ENCODE data around the gene SLC36A3.

SLC36A3 gene

DNA sequence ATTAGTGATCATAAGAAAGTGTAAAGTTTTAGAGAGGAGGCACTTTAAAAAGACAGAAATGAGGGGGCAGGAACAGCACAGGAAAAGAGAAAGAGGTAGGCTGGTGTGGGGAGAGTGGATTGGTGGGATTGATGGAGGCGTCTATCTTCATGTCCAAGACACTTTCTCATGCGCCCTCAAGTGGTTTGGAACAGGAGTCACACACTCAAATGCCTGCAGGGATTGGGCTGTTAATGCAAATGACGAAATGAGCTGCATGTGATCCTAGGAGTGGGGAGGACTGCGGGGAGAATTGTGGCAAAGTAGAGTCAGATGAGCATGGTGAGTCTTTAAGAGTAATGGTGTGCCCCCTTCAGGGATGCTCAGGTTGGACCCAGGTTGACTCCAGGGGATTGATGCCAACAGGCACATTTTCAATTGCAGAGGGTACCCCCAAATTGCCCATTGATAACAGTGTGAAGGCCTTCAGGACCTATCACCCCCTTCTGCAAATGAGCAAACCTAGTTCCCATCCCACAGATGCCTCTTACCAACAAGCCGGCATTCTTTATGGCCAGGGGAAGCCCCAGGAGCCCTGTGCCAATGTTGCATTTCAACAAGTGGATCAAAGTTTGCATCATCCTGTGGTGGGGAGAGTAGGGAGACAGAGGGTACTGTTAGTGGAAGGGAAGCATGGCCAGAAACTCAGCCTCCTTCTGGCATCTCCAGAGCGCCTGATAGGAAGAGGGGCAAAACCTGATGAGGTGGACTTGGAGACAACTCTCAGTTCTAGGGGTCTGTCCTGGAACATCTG lies 5.3 kb downstream of the SLC36A3 start:
- peak; percentile 65 for DNase-seq (ENCODE audit: low read depth)

DNA sequence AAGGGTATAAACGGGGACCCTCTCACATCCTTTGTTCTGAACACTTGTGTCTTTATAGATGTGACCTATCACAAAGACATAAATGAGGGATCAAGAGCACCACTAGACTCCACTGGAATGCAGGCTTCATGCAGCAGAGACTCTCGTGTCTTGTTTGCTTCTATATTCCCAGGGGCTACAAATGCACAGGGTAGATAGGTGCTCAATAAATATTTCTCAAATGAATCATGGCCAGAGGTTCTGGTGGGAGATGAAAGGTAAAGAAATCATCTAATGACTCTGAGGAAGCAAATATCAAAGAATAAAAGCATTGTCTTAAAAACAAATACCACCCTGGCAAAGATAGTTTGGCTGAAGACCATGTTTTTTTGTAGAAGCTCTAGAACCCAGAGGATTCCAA lies 6.6 kb downstream of the SLC36A3 start:
- no peak for DNase-seq (ENCODE audit: low read depth)

DNA sequence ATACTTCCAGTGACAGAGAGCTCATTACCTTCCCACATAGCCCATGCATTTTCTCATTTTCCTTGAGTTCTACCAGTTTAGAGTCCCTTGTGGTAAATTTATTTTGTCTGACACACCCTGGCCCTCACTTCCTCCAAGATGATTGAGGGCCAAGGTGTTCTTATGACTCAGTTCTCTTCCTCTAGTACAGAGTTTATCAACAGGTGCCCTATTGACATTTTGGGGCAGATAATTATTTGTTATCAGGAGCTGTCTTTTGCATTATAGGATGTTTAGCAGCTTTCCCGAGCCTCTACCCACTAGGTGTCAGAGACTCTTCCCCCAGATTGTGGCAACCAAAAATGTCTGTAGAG lies 7.1 kb downstream of the SLC36A3 start:
- no peak for DNase-seq (ENCODE audit: low read depth)

DNA sequence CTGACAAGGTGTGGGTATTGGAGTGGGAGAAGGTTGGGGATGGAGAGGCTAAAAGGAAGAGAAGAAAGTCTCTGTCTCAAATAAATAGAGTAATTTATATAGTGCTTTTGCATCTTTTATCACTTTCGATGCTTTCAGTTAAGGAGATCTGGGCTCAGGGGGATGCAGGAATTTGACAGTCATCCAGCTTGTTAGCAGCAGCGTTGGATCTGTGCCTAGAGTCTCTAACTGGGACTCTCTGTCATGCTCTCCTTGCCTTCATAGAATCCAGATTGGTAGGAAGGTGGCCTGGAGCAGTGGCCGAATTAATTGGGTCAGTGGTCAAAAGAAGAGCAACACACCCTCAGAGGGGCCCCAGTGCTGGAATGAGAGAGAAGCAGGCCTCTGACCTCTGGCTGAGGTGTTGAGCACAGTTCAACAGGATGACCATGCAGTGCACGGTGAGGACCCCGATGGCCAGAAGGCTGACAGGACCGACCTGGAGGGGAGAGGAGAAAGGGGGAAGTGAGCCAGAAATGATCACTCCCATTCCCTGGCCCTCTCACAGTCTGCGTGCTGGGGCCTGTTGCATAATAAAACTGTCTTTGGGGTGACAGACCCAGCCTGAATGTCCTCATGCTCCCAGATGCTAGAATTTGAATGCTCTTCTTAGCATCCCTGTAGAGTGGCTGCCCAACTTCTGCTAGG lies 7.6 kb downstream of the SLC36A3 start:
- DNase-seq (ENCODE audit: low read depth): no peak

DNA sequence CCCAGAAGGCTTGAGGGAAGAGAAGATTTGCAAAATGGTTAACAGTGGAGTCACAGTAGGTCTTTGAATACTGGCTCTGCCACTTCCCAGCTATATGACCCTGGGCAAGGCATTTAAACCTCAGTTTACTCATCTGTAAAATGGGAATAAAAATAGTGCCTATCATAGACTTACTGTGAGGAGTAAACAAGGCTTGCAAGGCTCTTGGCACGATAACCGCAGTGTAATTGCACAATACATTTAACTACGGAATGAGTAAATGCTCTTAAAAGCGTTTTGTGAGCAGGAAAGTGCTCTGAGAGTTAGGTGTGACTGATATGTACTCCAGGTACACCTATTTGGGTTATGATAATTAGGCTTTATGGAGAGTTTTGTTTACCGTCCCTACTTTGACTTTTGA lies 8.4 kb downstream of the SLC36A3 start:
- DNase-seq (ENCODE audit: low read depth): peak; percentile 19

DNA sequence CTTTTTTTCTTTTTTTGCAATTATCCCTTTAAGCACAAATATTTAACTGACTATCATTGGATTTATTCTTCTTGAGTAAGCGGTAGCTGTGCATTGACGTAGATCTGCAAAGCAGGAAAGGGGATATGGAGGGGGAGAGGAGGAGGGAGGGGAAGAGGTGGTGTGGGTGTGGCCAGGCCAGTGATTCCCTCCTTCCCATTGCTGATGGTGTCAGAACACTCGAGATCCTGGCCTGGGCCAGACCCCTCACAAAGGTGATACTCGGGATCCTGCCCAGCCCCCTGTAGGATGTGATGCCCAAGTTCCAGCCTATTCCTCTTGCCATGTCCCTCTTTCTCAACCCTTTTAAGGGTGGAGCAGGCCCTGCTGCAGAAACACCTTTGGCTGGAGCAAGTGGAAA lies 9.9 kb downstream of the SLC36A3 start:
- DNase-seq (ENCODE audit: low read depth): no peak

DNA sequence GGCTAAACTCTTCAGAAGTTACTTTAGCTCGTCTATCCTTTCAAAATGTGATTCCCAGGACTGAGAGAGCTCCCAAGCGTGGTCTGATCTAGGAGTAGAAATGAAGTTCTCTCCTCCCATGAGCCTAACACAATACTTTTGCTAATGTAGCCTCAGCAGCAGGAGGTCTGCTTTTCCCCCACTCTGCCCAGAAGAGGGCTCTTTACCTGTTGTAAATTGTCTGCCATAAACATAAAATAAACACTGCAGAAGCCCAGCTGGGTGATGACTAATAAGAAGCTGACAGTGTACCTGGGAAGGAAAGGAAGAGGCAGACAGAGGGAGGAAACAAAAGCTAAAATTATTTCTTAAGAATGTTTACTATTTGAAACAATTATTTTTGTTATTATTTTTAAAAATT lies 15.4 kb downstream of the SLC36A3 start:
- DNase-seq (ENCODE audit: low read depth): no peak

DNA sequence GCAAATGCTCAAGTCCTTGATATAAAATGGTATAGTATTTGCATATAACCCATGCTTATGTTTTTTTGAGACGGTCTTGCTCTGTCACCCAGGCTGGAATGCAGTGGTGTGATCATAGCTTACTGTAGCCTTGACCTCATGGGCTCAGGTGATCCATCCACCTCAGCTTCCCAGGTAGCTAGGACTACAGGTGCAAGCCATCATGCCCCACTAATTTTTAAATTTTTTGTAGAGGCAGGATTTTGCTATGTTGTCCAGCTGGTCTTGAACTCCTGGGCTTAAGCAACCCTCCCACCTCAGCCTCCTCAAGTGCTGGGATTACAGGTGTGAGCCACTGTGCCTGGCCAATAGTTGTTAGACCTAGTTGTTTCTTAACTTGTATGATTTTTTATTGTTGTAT lies 17.3 kb downstream of the SLC36A3 start:
- DNase-seq (ENCODE audit: low read depth): no peak

DNA sequence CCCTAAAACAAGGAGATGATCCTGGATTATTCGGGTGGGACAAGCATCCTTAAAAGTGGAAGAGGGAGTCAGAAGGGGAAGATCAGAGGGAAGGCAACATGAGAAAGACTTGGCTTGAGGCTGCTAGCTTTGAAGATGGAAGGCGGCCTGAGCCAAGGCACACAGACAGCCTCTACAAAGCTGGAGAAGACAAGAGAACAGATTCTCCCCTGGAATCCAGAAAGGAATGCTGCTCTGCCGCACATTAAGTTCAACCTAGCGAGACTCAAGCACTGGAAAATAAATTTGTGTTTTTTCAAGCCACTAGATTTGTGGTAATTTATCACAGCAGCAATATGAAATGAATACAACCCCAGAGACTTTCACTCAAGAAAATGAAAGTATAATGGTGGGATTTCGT lies 17.9 kb downstream of the SLC36A3 start:
- no peak for DNase-seq (ENCODE audit: low read depth)

DNA sequence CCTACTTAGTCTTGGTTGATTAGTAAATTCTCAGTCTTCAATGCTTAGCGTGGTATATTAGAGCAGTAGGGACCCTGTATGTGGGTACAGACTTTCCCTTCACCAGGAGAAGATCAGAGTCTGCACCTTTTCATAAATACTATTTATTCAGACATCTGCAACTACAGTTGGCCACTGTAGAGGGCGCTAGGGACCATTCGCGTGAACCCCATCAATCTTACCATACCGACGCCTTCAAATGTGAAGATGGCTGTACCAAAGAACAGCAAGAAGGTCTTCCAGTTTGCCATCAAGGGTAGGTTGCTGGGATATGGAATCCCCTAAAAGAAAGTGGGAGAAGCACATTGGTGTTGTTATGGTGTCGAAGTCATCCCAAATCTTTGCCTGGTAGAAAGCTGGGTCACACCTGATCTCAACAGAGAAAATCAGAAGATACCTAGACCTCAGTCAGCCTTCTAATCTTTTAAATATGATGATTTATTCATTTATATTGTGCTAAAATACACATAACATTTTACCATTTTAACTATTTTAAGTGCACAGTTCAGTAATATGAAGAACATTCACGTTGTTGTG lies 19.1 kb downstream of the SLC36A3 start:
- no peak for DNase-seq (ENCODE audit: low read depth)

DNA sequence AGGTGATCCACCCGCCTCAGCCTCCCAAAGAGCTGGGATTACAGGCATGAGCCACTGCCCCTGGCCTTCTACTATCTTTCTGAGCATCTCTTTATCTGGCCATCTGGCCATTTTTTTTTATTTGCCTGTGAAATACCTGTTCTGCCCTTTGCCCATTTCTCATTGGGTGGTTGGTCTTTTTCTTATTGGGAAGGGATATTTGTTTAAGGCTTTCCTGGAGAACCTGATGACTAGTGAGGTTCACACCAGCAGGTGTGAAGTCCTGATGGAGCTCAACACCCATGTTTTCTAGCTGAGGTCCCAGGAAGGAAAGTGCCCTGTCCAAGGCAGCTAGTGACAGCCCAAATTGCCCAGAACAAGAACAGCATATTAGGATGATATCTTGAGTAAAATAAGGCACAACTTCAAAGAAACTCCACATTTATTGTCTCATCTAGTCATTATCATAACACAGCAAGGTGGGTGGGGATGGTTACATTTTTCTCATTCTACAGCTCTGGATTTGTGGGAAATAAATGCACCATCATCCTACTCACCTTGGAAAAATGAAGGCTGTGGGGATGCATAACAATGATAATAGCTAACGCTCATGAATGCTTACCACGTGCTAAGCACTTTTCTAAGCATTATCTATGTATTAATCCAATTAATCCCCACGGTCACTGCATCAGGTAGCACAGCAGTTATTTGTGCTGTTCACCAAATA lies 20.3 kb downstream of the SLC36A3 start:
- no peak for DNase-seq (ENCODE audit: low read depth)

DNA sequence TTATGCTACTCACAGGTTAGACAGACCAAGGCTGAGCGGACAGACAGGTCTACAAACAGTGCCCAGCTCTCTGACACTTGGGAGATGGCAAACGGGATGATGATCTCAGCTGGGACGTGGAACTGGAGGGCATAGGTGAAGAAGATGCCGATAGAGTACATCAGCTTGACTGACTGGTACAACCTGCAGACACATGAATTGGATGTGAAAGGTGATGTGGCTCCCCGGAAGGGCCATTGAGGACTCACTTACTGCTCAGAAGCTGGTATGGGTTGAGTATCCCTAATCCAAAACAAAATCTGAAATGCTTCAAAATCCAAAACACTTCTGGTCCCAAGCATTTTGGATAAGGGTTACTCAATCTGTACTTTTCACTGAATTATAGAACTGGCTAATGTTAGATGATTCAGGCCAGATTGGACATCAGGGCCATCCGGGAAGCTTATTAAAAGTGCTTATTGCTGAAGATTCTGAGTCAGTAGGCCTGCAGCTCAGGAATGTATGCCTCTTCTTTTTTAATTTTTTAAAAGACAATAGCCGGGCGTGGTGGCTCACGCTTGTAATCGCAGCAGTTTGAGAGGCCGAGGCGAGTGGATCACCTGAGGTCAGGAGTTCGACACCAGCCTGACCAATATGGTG lies 22.4 kb downstream of the SLC36A3 start:
- no peak for DNase-seq (ENCODE audit: low read depth)

DNA sequence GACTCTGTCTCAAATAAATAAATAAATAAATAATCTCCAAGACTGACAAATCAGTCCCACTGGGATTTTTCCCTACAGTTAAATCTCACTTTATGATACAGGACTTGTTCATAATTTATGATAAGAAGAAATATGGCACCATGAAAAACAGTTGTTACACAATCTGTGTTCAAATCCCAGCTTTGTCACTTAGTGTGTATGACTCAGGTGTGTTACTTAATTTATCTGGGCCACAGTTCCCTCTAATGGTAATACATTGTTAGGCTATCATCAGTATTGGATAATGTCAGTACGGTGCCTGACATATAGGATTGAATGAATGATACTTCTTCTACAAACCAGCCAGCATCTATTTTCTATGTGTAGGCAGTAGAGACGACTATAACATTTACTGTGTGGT lies 23.1 kb downstream of the SLC36A3 start:
- peak; percentile 12 for DNase-seq (ENCODE audit: low read depth)

DNA sequence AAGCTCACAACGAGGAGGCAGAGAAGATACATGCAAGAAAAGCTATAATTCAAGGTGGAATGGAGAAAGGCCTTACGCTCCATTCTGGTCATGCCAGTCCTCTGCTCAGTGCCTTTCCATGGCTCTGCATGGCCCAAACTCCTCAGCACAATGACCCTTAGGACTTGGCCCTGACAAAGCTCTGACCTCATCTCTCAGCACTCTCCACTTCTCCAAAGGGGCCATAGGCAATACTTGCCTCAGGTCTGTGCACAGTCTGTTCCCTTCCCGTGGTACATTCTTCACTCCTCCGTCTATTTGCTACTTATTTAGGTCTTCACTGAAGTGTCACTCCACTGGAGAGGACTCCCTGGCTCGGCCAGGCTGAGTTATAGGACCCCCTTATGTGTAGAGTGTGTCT lies 24.7 kb downstream of the SLC36A3 start:
- DNase-seq (ENCODE audit: low read depth): no peak

DNA sequence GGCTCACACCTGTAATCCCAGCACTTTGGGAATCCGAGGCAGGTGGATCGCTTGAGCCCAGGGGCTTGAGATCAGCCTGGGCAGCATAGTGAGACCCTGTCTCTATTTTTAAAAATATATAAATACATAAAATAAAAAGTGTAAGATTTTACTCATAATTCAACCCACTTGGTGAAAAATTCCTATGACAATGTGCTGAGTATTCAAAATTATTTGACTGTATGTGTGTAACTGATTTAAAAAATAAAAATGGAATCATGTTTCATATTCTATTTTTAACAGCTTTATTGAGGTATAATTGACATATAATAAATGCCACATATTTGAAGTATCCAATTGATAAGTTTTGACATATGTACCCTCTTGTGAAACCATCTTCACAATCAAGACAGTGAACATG lies 27.8 kb downstream of the SLC36A3 start:
- DNase-seq (ENCODE audit: low read depth): no peak

DNA sequence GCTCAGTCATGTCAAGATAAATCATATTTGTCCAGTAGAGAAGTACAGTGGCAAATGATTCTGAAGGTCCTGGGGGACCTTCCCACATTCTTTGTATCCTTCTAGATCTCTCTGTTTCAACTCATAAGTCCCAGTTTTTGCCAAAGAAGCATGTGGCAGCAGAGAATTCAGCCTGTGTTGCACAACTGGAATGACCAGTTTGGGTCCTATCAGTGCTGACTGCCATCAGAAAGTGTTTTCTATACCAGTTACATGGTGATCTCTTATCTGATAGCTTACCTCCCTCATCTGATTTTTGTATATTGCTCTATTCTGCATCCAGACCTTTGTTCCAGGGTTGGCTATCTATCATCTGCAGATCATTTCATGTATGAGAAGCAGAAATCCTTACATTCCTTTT lies 28.9 kb downstream of the SLC36A3 start:
- DNase-seq (ENCODE audit: low read depth): no peak

DNA sequence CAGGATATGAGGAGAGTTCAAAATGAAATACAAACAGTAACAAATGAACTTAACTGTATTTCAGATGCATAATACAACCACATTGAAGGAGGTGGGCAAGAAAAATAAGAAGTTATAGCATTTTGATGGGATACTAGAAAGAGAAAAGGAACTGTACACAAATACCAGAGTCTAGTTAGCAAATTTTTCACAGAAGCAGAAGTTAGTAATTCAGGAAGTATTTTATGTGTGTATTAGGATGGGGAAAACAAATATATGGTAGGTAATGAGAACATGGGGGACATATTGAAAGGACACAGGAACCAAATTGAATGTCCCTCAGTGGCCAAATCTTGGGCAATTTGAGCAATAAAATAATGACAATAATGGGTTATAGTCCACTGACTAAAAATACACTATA lies 32.2 kb downstream of the SLC36A3 start:
- no peak for DNase-seq (ENCODE audit: low read depth)

DNA sequence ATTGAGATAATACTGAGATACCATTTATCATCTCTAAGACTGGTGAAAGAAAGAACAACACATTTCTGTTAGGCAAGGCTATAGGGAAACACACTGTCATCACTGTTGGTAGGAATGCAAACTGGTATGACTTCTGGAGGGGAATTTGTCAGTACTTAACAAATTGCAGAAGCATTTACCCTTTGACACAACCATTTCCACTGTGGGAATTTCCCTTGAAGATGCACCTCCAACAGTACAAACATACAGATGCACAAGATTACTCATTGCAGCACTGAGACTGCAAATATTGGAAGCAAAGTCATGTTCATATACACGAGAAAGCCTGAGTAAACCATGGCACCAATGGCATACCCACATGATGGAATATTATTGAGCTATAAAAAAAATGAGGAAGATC lies 33.0 kb downstream of the SLC36A3 start:
- peak; percentile 50 for DNase-seq (ENCODE audit: low read depth)

DNA sequence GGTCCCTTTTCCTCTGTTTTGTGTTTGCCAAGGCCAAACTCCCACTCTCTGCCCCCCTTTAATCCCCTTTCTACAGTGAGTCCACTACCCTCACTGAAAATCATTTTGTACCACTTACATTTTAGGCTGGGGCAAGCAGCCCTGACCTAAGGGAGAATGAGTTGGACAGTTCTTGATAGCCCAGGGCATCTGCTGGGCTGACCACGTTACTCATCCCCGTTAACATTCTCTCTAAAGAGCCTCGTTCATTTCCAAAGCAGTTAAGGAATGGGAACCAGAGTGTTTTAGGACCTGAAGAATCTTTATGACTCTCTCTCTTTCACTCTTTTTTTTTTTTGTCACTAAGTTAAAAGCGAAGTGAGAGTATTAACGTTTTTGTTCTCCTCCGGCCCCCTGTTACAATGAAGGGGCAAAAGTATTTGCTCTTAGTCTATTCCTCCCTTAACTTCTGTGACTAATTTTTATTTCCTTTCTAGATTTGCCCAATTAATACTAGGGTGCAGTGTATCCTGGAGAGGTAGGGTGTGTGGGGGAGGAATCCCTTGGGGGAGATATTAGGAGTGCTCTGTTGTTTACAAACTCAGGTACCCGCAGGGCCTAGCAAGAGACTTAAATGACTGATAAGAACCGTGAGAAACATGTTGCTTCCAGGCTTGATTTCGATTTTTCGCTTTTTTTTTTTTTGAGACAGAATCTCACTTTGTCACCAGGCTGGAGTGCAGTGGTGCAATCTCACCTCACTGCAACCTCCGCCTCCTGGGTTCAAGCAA lies 35.9 kb downstream of the SLC36A3 start:
- no peak for DNase-seq (ENCODE audit: low read depth)

DNA sequence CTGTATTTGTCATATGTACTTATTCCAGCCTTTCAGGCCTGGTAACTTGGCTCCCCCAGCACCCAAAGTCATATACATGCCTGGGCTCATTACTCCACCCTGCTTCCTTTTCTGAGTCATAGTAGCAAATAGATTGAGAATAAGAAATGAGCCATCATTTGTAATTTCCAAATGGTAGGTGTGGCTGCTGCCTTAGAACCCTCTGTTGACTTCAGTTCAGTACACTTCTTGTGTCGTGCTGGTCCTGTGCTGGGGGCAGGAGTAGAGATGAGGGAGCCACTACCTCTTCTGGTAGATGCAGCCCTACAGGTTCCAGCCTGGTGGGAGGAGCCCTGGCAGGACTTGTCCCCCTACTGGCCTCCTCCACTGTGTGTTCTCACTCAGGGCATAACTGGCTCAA lies 39.5 kb downstream of the SLC36A3 start:
- peak; percentile 20 for DNase-seq (ENCODE audit: low read depth)

DNA sequence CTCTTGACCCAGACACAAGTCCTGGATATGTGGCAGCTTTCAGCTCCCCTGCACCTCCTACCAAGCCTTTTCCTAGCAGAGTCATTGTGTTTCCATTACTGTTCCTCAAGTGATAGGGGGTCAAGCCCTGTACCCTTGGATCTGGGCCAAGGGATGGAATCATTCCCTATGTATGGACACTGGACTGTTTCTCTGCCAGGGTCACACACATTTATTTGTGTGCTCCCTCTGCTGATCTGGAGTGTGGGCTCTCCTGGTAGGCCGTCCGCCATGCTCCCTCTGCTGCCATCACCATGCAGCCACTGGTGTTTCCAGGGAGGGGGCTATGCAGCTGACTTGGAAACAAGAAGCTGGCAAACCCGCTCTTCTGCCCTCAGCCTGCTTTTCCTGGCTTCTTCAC lies 41.0 kb downstream of the SLC36A3 start:
- no peak for DNase-seq (ENCODE audit: low read depth)

DNA sequence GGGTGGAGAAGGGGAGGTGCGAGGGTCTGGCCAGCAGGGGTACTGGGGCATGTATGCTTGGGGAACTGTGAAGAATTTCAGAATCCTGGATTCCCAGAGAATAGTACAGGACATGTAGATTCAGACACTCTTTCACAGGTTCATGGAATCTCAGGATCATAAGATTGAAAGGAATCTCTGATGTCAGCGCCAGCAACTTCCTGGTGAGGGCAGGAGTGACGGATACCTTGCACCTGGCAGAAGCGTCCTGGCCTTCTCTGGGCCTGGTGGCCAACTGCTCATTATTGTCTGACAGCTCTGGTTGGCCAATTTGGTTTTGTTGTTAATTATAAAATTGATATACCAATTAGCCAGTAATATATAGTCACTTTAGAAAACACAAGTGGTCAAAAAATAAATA lies 43.6 kb downstream of the SLC36A3 start:
- no peak for DNase-seq (ENCODE audit: low read depth)
